H1 (cell line): ENCODE measurements around the gene SRPX. TPM values are rescaled to one million over a fixed set of nuclear protein-coding genes. Genes with fewer than 3 reads are reported as not detected.

Experiments used
- BRCA1 ChIP-seq: IDR thresholded peaks from 2 replicates; pipeline ENCODE4 v1.6.1; 2012; ENCODE audit warnings: low read depth, low read length, improper control_type of control experiment
- CHD2 ChIP-seq: IDR thresholded peaks from 2 replicates; pipeline ENCODE4 v1.6.1; 2012; ENCODE audit warnings: low read length, improper control_type of control experiment
- FOSL1 ChIP-seq: IDR thresholded peaks from 2 replicates; pipeline ENCODE4 v1.6.1; 2011; ENCODE audit warnings: mild to moderate bottlenecking, low read depth, low read length, moderate library complexity; ENCODE audit not compliant: insufficient read depth
- GABPA ChIP-seq: IDR thresholded peaks from 2 replicates; pipeline ENCODE4 v1.6.1; 2011; ENCODE audit warnings: mild to moderate bottlenecking, low read length, moderate library complexity, borderline replicate concordance; ENCODE audit not compliant: insufficient read depth
- KDM5A ChIP-seq: fragments of 200-600 bp; IDR thresholded peaks from 2 replicates; pipeline ENCODE4 v1.7.1; 2012; ENCODE audit warnings: mild to moderate bottlenecking, low read length, inconsistent platforms, mixed read lengths
- RBBP5 ChIP-seq: IDR thresholded peaks from 2 replicates; pipeline ENCODE4 v1.7.1; 2012; ENCODE audit warnings: low read depth, mild to moderate bottlenecking, inconsistent platforms, low read length, moderate library complexity, borderline replicate concordance
- SIX5 ChIP-seq: IDR thresholded peaks from 2 replicates; pipeline ENCODE4 v1.6.1; 2011; ENCODE audit warnings: mild to moderate bottlenecking, low read depth, low read length
- SP2 ChIP-seq: IDR thresholded peaks from 2 replicates; pipeline ENCODE4 v1.6.1; 2012; ENCODE audit warnings: mild to moderate bottlenecking, low read length, inconsistent platforms
- SUZ12 ChIP-seq: fragments of 200-600 bp; sonication (generic); IDR thresholded peaks from 2 replicates; pipeline ENCODE4 v1.6.1; 2012; ENCODE audit warnings: mild to moderate bottlenecking, inconsistent platforms, low read length, moderate library complexity, mixed read lengths
- YY1 ChIP-seq: IDR thresholded peaks from 2 replicates; pipeline ENCODE4 v1.6.1; 2011; ENCODE audit warnings: low read depth, mild to moderate bottlenecking, low read length
- polyA plus RNA-seq, 7 experiments: library from polyadenylated mRNA; depleted of rRNA in 3 of 7; stranded (reverse) in 5 of 7; unstranded in 2 of 7; fragments of >200 nt in 5 of 7; fragments of 200-250 nt in 2 of 7; gene quantifications; 1 replicate in 5 of 7; 2 replicates in 1 of 7; 4 replicates in 1 of 7; pipeline versions ENCODE4 v1.2.1 to v1.2.3, GENCODE V29; 2011 to 2013; ENCODE audit warnings: missing spikeins in 2 of 7, mixed read lengths in 2 of 7
- total RNA-seq: library from RNA; stranded (reverse); fragmentation: NEBNext Ultra II Directional; extraction: Animal tissue kit (Norgen Biotek cat#: 25700); gene quantifications from 2 replicates; pipeline ENCODE4 v1.2.1, GENCODE V29; 2021
- TF ChIP-seq, protein P1 (sequence below): fragments of 300-600 bp; sonication (generic); IDR thresholded peaks from 2 replicates; pipeline ENCODE4 v1.7.1; 2012; ENCODE audit warnings: low read length, moderate library complexity, mild to moderate bottlenecking, inconsistent platforms; ENCODE audit not compliant: insufficient replicate concordance
- TF ChIP-seq, protein P2 (sequence below): IDR thresholded peaks from 2 replicates; pipeline ENCODE4 v1.6.1; 2012; ENCODE audit warnings: inconsistent platforms

SRPX gene
- total and polyA plus RNA-seq, 2 of the 8 experiments (the other 6 are each of a cell fraction or from before 2014, with no cell fraction given) = 7.6 to 10.4 TPM

DNA sequence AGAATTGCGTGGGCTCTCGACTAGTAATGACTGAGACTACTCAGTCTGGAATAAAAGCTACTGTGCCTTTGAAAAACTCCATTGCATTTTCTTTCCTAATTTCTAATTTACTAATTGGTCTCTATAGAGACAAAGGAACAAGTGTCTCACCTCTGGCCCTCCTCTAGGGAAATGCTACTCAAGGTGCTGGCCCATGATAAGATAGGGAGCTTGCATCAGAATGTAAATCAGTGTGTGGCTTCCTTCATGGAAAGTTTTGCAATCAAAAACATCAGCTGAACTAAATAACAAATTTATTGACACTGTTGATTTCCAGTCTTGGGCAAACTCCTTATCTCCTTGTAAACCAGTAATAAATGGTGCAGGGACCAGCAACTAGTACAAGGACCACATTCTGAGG, 81.8 kb downstream of the SRPX start (continued):
- TF ChIP-seq, protein P1, sequence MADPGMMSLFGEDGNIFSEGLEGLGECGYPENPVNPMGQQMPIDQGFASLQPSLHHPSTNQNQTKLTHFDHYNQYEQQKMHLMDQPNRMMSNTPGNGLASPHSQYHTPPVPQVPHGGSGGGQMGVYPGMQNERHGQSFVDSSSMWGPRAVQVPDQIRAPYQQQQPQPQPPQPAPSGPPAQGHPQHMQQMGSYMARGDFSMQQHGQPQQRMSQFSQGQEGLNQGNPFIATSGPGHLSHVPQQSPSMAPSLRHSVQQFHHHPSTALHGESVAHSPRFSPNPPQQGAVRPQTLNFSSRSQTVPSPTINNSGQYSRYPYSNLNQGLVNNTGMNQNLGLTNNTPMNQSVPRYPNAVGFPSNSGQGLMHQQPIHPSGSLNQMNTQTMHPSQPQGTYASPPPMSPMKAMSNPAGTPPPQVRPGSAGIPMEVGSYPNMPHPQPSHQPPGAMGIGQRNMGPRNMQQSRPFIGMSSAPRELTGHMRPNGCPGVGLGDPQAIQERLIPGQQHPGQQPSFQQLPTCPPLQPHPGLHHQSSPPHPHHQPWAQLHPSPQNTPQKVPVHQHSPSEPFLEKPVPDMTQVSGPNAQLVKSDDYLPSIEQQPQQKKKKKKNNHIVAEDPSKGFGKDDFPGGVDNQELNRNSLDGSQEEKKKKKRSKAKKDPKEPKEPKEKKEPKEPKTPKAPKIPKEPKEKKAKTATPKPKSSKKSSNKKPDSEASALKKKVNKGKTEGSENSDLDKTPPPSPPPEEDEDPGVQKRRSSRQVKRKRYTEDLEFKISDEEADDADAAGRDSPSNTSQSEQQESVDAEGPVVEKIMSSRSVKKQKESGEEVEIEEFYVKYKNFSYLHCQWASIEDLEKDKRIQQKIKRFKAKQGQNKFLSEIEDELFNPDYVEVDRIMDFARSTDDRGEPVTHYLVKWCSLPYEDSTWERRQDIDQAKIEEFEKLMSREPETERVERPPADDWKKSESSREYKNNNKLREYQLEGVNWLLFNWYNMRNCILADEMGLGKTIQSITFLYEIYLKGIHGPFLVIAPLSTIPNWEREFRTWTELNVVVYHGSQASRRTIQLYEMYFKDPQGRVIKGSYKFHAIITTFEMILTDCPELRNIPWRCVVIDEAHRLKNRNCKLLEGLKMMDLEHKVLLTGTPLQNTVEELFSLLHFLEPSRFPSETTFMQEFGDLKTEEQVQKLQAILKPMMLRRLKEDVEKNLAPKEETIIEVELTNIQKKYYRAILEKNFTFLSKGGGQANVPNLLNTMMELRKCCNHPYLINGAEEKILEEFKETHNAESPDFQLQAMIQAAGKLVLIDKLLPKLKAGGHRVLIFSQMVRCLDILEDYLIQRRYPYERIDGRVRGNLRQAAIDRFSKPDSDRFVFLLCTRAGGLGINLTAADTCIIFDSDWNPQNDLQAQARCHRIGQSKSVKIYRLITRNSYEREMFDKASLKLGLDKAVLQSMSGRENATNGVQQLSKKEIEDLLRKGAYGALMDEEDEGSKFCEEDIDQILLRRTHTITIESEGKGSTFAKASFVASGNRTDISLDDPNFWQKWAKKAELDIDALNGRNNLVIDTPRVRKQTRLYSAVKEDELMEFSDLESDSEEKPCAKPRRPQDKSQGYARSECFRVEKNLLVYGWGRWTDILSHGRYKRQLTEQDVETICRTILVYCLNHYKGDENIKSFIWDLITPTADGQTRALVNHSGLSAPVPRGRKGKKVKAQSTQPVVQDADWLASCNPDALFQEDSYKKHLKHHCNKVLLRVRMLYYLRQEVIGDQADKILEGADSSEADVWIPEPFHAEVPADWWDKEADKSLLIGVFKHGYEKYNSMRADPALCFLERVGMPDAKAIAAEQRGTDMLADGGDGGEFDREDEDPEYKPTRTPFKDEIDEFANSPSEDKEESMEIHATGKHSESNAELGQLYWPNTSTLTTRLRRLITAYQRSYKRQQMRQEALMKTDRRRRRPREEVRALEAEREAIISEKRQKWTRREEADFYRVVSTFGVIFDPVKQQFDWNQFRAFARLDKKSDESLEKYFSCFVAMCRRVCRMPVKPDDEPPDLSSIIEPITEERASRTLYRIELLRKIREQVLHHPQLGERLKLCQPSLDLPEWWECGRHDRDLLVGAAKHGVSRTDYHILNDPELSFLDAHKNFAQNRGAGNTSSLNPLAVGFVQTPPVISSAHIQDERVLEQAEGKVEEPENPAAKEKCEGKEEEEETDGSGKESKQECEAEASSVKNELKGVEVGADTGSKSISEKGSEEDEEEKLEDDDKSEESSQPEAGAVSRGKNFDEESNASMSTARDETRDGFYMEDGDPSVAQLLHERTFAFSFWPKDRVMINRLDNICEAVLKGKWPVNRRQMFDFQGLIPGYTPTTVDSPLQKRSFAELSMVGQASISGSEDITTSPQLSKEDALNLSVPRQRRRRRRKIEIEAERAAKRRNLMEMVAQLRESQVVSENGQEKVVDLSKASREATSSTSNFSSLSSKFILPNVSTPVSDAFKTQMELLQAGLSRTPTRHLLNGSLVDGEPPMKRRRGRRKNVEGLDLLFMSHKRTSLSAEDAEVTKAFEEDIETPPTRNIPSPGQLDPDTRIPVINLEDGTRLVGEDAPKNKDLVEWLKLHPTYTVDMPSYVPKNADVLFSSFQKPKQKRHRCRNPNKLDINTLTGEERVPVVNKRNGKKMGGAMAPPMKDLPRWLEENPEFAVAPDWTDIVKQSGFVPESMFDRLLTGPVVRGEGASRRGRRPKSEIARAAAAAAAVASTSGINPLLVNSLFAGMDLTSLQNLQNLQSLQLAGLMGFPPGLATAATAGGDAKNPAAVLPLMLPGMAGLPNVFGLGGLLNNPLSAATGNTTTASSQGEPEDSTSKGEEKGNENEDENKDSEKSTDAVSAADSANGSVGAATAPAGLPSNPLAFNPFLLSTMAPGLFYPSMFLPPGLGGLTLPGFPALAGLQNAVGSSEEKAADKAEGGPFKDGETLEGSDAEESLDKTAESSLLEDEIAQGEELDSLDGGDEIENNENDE = no peak
- TF ChIP-seq RBBP5 (no peak), GABPA (no peak), SUZ12 (no peak), KDM5A (no peak), SP2 (no peak), BRCA1 (no peak), FOSL1 (no peak), CHD2 (no peak), SIX5 (no peak), YY1 (no peak)
- TF ChIP-seq, protein P2, sequence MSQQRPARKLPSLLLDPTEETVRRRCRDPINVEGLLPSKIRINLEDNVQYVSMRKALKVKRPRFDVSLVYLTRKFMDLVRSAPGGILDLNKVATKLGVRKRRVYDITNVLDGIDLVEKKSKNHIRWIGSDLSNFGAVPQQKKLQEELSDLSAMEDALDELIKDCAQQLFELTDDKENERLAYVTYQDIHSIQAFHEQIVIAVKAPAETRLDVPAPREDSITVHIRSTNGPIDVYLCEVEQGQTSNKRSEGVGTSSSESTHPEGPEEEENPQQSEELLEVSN = no peak
